GM18867 (cell line): ENCODE measurements around the gene BARHL1.

ENCODE experiments used
- ATAC-seq: cut with Tn5 transposase; IDR thresholded peaks from one replicate; pipeline ENCODE4 v1.9.1; 2021; ENCODE audit warnings: mild to moderate bottlenecking, moderate library complexity; ENCODE audit not compliant: unreplicated experiment

Gene BARHL1

GRCh38 chr9:132610661-132611060 is 28.3 kb downstream of the BARHL1 start:
- no peak for ATAC-seq

- ATAC-seq, result no peak
Observed at GRCh38 chr9:132614324-132614723, 31.9 kb downstream of the BARHL1 start.

DNA sequence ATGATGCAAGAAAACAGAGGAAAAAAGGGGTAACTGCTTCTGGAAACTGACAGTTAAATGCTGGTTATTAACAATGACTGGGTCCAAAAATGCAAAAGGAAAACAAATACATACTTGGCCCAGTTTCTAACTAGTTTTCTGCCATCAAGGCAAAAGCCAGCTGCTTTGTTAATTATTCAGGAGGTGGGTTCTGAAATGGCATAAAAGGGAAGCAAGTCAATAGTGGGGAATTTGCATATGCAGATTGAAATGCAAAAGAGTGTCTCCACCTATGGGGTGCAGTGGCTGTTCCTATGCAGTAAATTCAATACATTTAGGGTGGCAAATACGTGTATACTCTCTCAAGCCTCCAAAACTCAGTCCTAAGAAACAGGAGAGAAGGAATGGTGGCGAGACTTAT is 33.4 kb downstream of the BARHL1 start:
- ATAC-seq, result no peak

GRCh38 chr9:132616725-132617124 is 34.3 kb downstream of the BARHL1 start:
- no peak for ATAC-seq

DNA sequence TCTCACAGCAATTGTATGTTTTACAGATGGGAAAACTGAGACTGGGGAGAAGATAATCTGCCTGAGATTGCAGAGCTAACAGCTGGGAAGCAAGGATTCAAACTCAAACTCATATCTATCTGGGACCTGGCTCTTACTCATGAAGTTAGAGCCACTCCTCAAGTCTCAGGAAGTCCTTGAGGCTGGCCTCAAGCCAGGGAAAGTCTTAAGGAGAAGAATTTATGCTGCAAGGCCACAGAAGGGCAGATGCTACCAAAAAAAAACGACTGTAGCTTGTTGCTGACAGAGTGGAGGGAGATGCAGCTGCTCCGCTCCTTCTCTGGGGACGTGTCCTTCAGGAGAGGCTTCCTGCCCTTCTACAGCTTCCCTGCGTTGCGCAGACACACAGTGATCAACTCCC is 39.8 kb downstream of the BARHL1 start:
- ATAC-seq, result no peak

DNA sequence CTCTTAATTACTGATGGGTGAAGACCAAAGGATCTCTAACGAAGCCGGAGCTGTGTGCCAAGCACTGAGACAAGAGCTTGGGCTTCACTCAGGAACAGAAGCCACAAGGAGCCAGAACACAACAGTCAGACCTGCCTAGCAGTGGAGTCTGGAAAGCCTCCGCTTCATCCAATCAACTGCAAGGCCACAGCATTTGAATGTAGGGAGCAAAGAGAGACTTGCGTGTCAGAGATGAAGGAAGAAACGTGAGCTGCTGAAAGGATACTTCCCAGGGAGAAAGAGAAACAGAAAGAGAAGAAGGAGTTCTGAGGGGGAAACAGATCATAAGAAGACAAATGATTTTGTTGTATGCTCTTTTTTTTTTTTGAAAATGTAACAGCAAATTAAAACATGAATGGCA is 43.9 kb downstream of the BARHL1 start:
- no peak for ATAC-seq

DNA sequence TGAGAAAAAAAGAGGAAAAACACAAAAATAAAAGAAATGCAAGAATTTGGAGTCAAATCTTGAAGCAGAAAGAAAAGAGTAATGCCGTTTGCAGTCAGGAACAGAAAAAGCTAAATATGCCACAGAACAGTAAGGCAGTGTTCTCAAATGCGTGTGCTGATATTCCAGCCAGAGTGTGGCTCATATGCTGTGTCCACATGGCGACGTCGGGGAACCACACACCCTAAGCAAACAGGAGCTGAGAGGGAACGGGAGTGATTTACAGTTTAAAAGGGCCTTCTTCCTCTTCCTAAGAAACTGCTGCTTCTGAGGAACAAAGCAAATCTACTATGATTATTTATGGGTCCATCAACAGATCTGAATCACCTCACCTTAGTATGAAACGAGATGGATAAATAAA is 44.7 kb downstream of the BARHL1 start:
- ATAC-seq, result no peak

GRCh38 chr9:132627594-132627993 is 45.2 kb downstream of the BARHL1 start:
- ATAC-seq, result no peak

GRCh38 chr9:132628746-132629145 is 46.3 kb downstream of the BARHL1 start:
- no peak for ATAC-seq

- no peak for ATAC-seq
Observed at GRCh38 chr9:132630116-132630515, 47.7 kb downstream of the BARHL1 start.

DNA sequence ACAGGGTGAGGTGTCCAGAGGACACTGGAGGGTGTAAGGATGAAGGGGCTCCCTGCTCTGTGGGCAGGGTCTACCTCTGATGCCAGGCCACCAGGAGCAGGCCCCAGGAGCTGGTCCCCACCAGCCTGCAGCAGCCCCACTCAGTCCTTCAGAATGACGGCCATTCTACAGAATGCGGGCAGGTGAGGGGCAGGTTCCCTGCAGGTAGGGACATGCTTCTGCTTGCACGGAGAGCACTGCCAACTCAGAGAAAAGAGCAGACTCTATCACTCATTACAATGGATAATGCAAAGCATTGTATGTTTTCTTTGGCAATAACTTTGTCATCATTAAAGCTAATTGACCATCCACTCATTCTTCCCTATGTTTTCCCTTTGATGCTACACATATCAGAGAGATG is 48.4 kb downstream of the BARHL1 start:
- no peak for ATAC-seq

DNA sequence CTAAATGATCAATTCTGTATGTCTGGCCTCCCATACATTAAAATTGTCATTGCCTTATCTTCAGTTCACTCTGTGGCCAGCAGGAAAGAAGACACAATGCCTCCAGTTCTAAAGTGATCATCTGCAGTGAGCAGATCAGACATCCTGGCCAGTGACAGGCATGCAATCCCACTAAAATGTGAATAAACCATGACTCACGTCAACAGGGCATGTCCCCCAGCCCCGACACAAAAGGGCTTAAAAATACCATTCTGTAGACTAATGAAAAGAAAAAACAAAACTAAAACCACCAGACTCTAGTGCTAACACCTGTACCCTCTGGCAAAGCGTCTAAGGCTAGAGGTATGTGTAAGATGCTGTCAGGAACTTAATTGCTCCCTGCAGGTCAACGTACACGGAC is 48.9 kb downstream of the BARHL1 start:
- ATAC-seq, result no peak

- ATAC-seq, result no peak
Observed at GRCh38 chr9:132631685-132632084, 49.3 kb downstream of the BARHL1 start.

GRCh38 chr9:132632413-132633129 is 50.2 kb downstream of the BARHL1 start:
- ATAC-seq, result no peak

DNA sequence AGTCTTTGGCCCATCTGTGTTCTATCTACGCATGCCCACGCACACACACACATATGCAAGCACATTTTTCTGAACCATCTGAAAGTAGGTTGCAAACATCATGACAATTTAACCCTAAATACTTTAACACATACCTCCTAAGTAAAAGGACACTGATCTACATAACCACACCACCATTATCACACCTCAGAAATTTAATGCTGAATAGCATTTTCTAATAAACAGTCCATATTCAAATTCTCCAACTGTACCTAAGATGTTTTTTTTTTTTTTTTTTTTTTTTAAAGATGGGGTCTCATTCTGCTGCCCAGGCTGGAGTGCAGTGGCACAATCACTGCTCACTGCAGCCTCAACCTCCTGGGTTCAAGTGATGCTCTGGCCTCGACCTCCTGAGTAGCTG is 51.9 kb downstream of the BARHL1 start:
- no peak for ATAC-seq

- ATAC-seq, result no peak
Observed at GRCh38 chr9:132637351-132637750, 54.9 kb downstream of the BARHL1 start.

DNA sequence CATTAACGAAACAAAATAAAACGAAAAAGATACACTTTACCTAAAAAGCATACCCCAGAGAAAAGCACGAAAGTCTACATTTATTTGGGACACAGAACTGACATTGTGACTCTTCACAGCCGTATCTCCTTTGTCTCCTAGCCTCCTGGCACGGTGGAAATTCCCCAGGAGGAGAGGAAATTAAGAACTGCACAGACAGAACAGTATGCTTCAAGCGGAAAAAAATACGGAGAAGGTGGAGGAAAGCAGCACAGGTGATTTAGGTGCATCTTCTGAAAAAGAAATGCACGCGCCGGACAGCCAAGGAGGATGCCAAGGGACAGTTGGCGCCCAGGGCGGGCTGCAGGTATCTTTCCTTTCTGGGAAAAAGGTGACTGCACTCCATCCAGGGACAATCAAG is 55.4 kb downstream of the BARHL1 start:
- no peak for ATAC-seq

GRCh38 chr9:132638240-132638639 is 55.8 kb downstream of the BARHL1 start:
- no peak for ATAC-seq

DNA sequence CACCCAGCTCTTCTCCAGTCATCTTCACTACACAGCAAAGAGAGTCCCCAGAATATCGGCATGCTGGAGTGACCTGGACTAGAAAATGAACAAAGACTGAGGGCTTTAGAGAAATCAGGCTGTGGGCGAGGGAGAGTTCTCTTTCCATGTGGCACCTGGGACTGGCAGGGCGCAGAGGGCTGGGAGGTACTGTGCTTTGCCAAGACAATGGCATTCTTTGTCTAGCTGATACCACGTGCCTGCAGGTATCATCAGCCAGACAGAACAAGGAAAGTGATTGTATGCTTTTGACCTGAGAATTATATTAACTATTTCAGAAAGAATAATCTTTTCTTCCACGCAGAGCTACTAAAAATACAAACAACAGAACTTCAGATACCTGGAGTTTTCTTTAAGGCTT is 56.9 kb downstream of the BARHL1 start:
- no peak for ATAC-seq
